ENCODE data around the gene POLR3F.
"Not testable (repeated sequence)": the region's sequence is repeated elsewhere in the genome, so short reads cannot be mapped to it uniquely, and the experiment has no call there.

POLR3F gene

GRCh38 chr20:18465536-18466200, 1.5 kb upstream of the POLR3F start:
- no peaks in the 10 kb centered on the region for H3K9me3 ChIP-seq (ENCODE audit: control insufficient read depth, insufficient read depth, low read length)
- H3K4me1 ChIP-seq (ENCODE audit: control insufficient read depth, insufficient read depth, low read length): 0 out of 2 replicates have a peak, but pooled peaks cover 3% of the 10 kb centered on the region
- no peaks in the 10 kb centered on the region for H3K27me3 ChIP-seq (ENCODE audit: control insufficient read depth, insufficient read depth, low read length)
- no peak overlapping the region for H3K27ac ChIP-seq (ENCODE audit: low read depth, low read length)
- H3K36me3 ChIP-seq (ENCODE audit: control insufficient read depth, insufficient read depth, low read length): peaks cover 17% of the 10 kb centered on the region
- peak overlapping the region; percentile 72 for H3K4me3 ChIP-seq (ENCODE audit: low read depth, low read length)
- 0 out of 2 replicates have a peak overlapping the region, but pooled peaks have one; percentile 61 for H3K9ac ChIP-seq (ENCODE audit: low read depth, low read length)

GRCh38 chr20:18466574-18466893, 656 bp upstream of the POLR3F start:
- Histone ChIP-seq H3K4me1 (ENCODE audit: control insufficient read depth, insufficient read depth, low read length) (0 out of 2 replicates have a peak, but pooled peaks cover 3% of the 10 kb centered on the region), H3K36me3 (ENCODE audit: control insufficient read depth, insufficient read depth, low read length) (peaks cover 25% of the 10 kb centered on the region), H3K27me3 (ENCODE audit: control insufficient read depth, insufficient read depth, low read length) (no peaks in the 10 kb centered on the region), H3K9ac (ENCODE audit: low read depth, low read length) (peak overlapping the region; percentile 61), H3K4me3 (ENCODE audit: low read depth, low read length) (peak overlapping the region; percentile 72), H3K9me3 (ENCODE audit: control insufficient read depth, insufficient read depth, low read length) (no peaks in the 10 kb centered on the region), H3K27ac (ENCODE audit: low read depth, low read length) (peak overlapping the region; percentile 98)

GRCh38 chr20:18477218-18477617, 10.0 kb downstream of the POLR3F start:
- H3K27ac ChIP-seq (ENCODE audit: low read depth, low read length): no peak overlapping the region
- no peaks in the 10 kb centered on the region for H3K27me3 ChIP-seq (ENCODE audit: control insufficient read depth, insufficient read depth, low read length)
- no peak overlapping the region for H3K9ac ChIP-seq (ENCODE audit: low read depth, low read length)
- no peaks in the 10 kb centered on the region for H3K9me3 ChIP-seq (ENCODE audit: control insufficient read depth, insufficient read depth, low read length)
- H3K4me3 ChIP-seq (ENCODE audit: low read depth, low read length): no peak overlapping the region
- H3K36me3 ChIP-seq (ENCODE audit: control insufficient read depth, insufficient read depth, low read length): peaks cover 85% of the 10 kb centered on the region
- no peaks in the 10 kb centered on the region for H3K4me1 ChIP-seq (ENCODE audit: control insufficient read depth, insufficient read depth, low read length)

GRCh38 chr20:18477821-18478220, 10.6 kb downstream of the POLR3F start:
- H3K36me3 ChIP-seq (ENCODE audit: control insufficient read depth, insufficient read depth, low read length): peaks cover 87% of the 10 kb centered on the region
- no peak overlapping the region for H3K4me3 ChIP-seq (ENCODE audit: low read depth, low read length)
- H3K27ac ChIP-seq (ENCODE audit: low read depth, low read length): no peak overlapping the region
- H3K9me3 ChIP-seq (ENCODE audit: control insufficient read depth, insufficient read depth, low read length): no peaks in the 10 kb centered on the region
- no peaks in the 10 kb centered on the region for H3K27me3 ChIP-seq (ENCODE audit: control insufficient read depth, insufficient read depth, low read length)
- H3K9ac ChIP-seq (ENCODE audit: low read depth, low read length): no peak overlapping the region
- no peaks in the 10 kb centered on the region for H3K4me1 ChIP-seq (ENCODE audit: control insufficient read depth, insufficient read depth, low read length)

GRCh38 chr20:18481596-18481995, 14.4 kb downstream of the POLR3F start:
- Histone ChIP-seq H3K9me3 (ENCODE audit: control insufficient read depth, insufficient read depth, low read length) (no peaks in the 10 kb centered on the region), H3K4me3 (ENCODE audit: low read depth, low read length) (no peak overlapping the region), H3K4me1 (ENCODE audit: control insufficient read depth, insufficient read depth, low read length) (no peaks in the 10 kb centered on the region), H3K27ac (ENCODE audit: low read depth, low read length) (no peak overlapping the region), H3K36me3 (ENCODE audit: control insufficient read depth, insufficient read depth, low read length) (peaks cover 80% of the 10 kb centered on the region), H3K27me3 (ENCODE audit: control insufficient read depth, insufficient read depth, low read length) (no peaks in the 10 kb centered on the region), H3K9ac (ENCODE audit: low read depth, low read length) (no peak overlapping the region)

GRCh38 chr20:18488301-18488700, 21.1 kb downstream of the POLR3F start:
- Histone ChIP-seq H3K9ac (ENCODE audit: low read depth, low read length) (no peak overlapping the region), H3K27me3 (ENCODE audit: control insufficient read depth, insufficient read depth, low read length) (no peaks in the 10 kb centered on the region), H3K9me3 (ENCODE audit: control insufficient read depth, insufficient read depth, low read length) (no peaks in the 10 kb centered on the region), H3K4me3 (ENCODE audit: low read depth, low read length) (no peak overlapping the region), H3K36me3 (ENCODE audit: control insufficient read depth, insufficient read depth, low read length) (peaks cover 71% of the 10 kb centered on the region), H3K4me1 (ENCODE audit: control insufficient read depth, insufficient read depth, low read length) (no peaks in the 10 kb centered on the region), H3K27ac (ENCODE audit: low read depth, low read length) (no peak overlapping the region)

- Histone ChIP-seq H3K9ac (ENCODE audit: low read depth, low read length) (no peak overlapping the region), H3K27me3 (ENCODE audit: control insufficient read depth, insufficient read depth, low read length) (no peaks in the 10 kb centered on the region), H3K4me1 (ENCODE audit: control insufficient read depth, insufficient read depth, low read length) (peaks cover 8% of the 10 kb centered on the region), H3K27ac (ENCODE audit: low read depth, low read length) (no peak overlapping the region), H3K4me3 (ENCODE audit: low read depth, low read length) (peak overlapping the region; percentile 88), H3K36me3 (ENCODE audit: control insufficient read depth, insufficient read depth, low read length) (peaks cover 21% of the 10 kb centered on the region), H3K9me3 (ENCODE audit: control insufficient read depth, insufficient read depth, low read length) (no peaks in the 10 kb centered on the region)
Measured at GRCh38 chr20:18496042-18496441, 28.9 kb downstream of the POLR3F start.

GRCh38 chr20:18496740-18497592, 29.8 kb downstream of the POLR3F start, which contains the start of gene RBBP9:
TSS of gene RBBP9 (minus strand) at chr20:18497225. CDS start at chr20:18497167, 58 bp downstream.
- Histone ChIP-seq H3K4me1 (ENCODE audit: control insufficient read depth, insufficient read depth, low read length) (peaks cover 8% of the 10 kb centered on the region), H3K9ac (ENCODE audit: low read depth, low read length) (peak within 1 kb of the TSS; percentile 76), H3K4me3 (ENCODE audit: low read depth, low read length) (peak within 1 kb of the TSS; percentile 88), H3K9me3 (ENCODE audit: control insufficient read depth, insufficient read depth, low read length) (no peaks in the 10 kb centered on the region), H3K27ac (ENCODE audit: low read depth, low read length) (peak within 1 kb of the TSS; percentile 89), H3K27me3 (ENCODE audit: control insufficient read depth, insufficient read depth, low read length) (no peaks in the 10 kb centered on the region), H3K36me3 (ENCODE audit: control insufficient read depth, insufficient read depth, low read length) (peaks cover 16% of the 10 kb centered on the region)

GRCh38 chr20:18497603-18498002, 30.4 kb downstream of the POLR3F start:
- H3K4me3 ChIP-seq (ENCODE audit: low read depth, low read length): peak overlapping the region; percentile 88
- H3K27ac ChIP-seq (ENCODE audit: low read depth, low read length): peak overlapping the region; percentile 89
- no peaks in the 10 kb centered on the region for H3K9me3 ChIP-seq (ENCODE audit: control insufficient read depth, insufficient read depth, low read length)
- no peak overlapping the region for H3K9ac ChIP-seq (ENCODE audit: low read depth, low read length)
- no peaks in the 10 kb centered on the region for H3K27me3 ChIP-seq (ENCODE audit: control insufficient read depth, insufficient read depth, low read length)
- peaks cover 12% of the 10 kb centered on the region for H3K36me3 ChIP-seq (ENCODE audit: control insufficient read depth, insufficient read depth, low read length)
- H3K4me1 ChIP-seq (ENCODE audit: control insufficient read depth, insufficient read depth, low read length): peaks cover 8% of the 10 kb centered on the region

GRCh38 chr20:18501672-18502071, 34.5 kb downstream of the POLR3F start:
- not testable (repeated sequence) for H3K36me3 ChIP-seq (ENCODE audit: control insufficient read depth, insufficient read depth, low read length); H3K9me3 ChIP-seq (ENCODE audit: control insufficient read depth, insufficient read depth, low read length); H3K4me3 ChIP-seq (ENCODE audit: low read depth, low read length); H3K9ac ChIP-seq (ENCODE audit: low read depth, low read length); H3K27ac ChIP-seq (ENCODE audit: low read depth, low read length); H3K27me3 ChIP-seq (ENCODE audit: control insufficient read depth, insufficient read depth, low read length); H3K4me1 ChIP-seq (ENCODE audit: control insufficient read depth, insufficient read depth, low read length)

- Histone ChIP-seq H3K4me3 (ENCODE audit: low read depth, low read length) (no peak overlapping the region), H3K36me3 (ENCODE audit: control insufficient read depth, insufficient read depth, low read length) (no peaks in the 10 kb centered on the region), H3K27me3 (ENCODE audit: control insufficient read depth, insufficient read depth, low read length) (no peaks in the 10 kb centered on the region), H3K9ac (ENCODE audit: low read depth, low read length) (no peak overlapping the region), H3K9me3 (ENCODE audit: control insufficient read depth, insufficient read depth, low read length) (no peaks in the 10 kb centered on the region), H3K4me1 (ENCODE audit: control insufficient read depth, insufficient read depth, low read length) (no peaks in the 10 kb centered on the region; the same call in none of the 2 replicates), H3K27ac (ENCODE audit: low read depth, low read length) (no peak overlapping the region)
Measured at GRCh38 chr20:18504479-18505060, 37.4 kb downstream of the POLR3F start.
